ENCODE results near the gene SASH1.

The SASH1 gene

DNA sequence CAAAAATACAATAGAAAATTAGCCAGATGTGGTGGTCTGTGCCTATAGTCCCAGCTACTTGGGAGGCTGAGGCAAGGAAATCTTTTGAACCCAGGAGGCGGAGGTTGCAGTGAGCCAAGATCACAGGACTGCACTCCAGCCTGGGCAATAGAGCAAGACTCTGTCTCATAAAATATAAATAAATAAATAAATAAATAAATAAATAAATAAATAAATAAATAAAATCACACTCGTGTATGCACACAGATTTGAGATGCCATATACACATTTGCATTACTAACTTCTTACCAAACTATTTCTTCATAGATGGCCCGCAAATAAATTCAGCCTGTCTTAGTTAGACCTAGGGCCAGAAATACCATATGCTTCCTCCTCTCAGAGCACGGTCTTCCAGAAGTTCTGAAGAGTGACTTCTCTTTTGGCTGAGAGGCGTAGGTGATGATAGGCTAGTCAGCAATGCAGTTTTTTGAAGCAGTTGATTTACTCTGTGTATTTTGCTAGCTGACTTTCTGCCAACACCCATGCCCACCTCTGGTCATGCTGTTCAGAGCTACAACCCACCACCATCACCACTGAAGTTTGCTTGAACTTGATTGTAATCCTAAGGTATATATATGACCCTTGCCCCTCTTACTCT lies 150.1 kb downstream of the SASH1 start (continued):
- TF ChIP-seq, protein P1, sequence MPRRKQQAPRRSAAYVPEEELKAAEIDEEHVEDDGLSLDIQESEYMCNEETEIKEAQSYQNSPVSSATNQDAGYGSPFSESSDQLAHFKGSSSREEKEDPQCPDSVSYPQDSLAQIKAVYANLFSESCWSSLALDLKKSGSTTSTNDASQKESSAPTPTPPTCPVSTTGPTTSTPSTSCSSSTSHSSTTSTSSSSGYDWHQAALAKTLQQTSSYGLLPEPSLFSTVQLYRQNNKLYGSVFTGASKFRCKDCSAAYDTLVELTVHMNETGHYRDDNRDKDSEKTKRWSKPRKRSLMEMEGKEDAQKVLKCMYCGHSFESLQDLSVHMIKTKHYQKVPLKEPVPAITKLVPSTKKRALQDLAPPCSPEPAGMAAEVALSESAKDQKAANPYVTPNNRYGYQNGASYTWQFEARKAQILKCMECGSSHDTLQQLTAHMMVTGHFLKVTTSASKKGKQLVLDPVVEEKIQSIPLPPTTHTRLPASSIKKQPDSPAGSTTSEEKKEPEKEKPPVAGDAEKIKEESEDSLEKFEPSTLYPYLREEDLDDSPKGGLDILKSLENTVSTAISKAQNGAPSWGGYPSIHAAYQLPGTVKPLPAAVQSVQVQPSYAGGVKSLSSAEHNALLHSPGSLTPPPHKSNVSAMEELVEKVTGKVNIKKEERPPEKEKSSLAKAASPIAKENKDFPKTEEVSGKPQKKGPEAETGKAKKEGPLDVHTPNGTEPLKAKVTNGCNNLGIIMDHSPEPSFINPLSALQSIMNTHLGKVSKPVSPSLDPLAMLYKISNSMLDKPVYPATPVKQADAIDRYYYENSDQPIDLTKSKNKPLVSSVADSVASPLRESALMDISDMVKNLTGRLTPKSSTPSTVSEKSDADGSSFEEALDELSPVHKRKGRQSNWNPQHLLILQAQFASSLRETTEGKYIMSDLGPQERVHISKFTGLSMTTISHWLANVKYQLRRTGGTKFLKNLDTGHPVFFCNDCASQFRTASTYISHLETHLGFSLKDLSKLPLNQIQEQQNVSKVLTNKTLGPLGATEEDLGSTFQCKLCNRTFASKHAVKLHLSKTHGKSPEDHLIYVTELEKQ (tag by site-specific recombination; IDR thresholded peaks at IDR 0.05; ENCODE audit: borderline replicate concordance) = peak; percentile 25; the same call in 1 of the 2 replicates
- TF ChIP-seq ZNF404 (tag by site-specific recombination; IDR thresholded peaks at IDR 0.05) (peak; percentile 88; the same call in 1 of the 2 replicates), ZNF391 (tag by site-specific recombination; IDR thresholded peaks at IDR 0.05; ENCODE audit: borderline replicate concordance, low read depth) (no peak), ZNF585B (tag by site-specific recombination; IDR thresholded peaks at IDR 0.05) (no peak), YY1 (tag by site-specific recombination; IDR thresholded peaks at IDR 0.05) (no peak), ZNF433 (tag by site-specific recombination; IDR thresholded peaks at IDR 0.05; ENCODE audit: low read depth) (peak; percentile 50; the same call in 1 of the 2 replicates), RBAK (tag by site-specific recombination; IDR thresholded peaks at IDR 0.05) (peak; percentile 63; the same call in 1 of the 2 replicates), ZNF292 (tag by site-specific recombination; IDR thresholded peaks at IDR 0.05; ENCODE audit: borderline replicate concordance, low read depth) (peak; percentile 73; the same call in 1 of the 2 replicates), CTCF (tag by site-specific recombination; IDR thresholded peaks at IDR 0.05) (no peak), ZBTB20 (tag by site-specific recombination; IDR thresholded peaks at IDR 0.05) (no peak), GLI2 (tag by site-specific recombination; IDR thresholded peaks at IDR 0.05; ENCODE audit: borderline replicate concordance, low read depth) (peak; percentile 34; the same call in 1 of the 2 replicates), ZNF354C (tag by site-specific recombination; IDR thresholded peaks at IDR 0.05; ENCODE audit: borderline replicate concordance, low read depth) (0 out of 2 replicates have a peak, but pooled peaks have one; percentile 49), ZNF426 (tag by site-specific recombination; IDR thresholded peaks at IDR 0.05) (peak; percentile 84), ZNF394 (tag by site-specific recombination; IDR thresholded peaks at IDR 0.05; ENCODE audit: borderline replicate concordance) (peak; percentile 94), ZNF560 (tag by site-specific recombination; IDR thresholded peaks at IDR 0.05; ENCODE audit: borderline replicate concordance) (peak; percentile 75; the same call in 1 of the 2 replicates), ZNF510 (tag by site-specific recombination; IDR thresholded peaks at IDR 0.05; ENCODE audit: insufficient replicate concordance) (peak; percentile 42), ZBTB21 (tag by site-specific recombination; IDR thresholded peaks at IDR 0.05) (peak; percentile 39; the same call in 1 of the 2 replicates), ZXDB (tag by site-specific recombination; IDR thresholded peaks at IDR 0.05) (0 out of 2 replicates have a peak, but pooled peaks have one; percentile 46), ZNF175 (tag by site-specific recombination; IDR thresholded peaks at IDR 0.05) (no peak), ZNF155 (tag by site-specific recombination; IDR thresholded peaks at IDR 0.05) (no peak)
- TF ChIP-seq, protein P2, sequence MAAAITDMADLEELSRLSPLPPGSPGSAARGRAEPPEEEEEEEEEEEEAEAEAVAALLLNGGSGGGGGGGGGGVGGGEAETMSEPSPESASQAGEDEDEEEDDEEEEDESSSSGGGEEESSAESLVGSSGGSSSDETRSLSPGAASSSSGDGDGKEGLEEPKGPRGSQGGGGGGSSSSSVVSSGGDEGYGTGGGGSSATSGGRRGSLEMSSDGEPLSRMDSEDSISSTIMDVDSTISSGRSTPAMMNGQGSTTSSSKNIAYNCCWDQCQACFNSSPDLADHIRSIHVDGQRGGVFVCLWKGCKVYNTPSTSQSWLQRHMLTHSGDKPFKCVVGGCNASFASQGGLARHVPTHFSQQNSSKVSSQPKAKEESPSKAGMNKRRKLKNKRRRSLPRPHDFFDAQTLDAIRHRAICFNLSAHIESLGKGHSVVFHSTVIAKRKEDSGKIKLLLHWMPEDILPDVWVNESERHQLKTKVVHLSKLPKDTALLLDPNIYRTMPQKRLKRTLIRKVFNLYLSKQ (tag by site-specific recombination; IDR thresholded peaks at IDR 0.05; ENCODE audit: borderline replicate concordance) = peak; percentile 87; the same call in 1 of the 2 replicates
- TF ChIP-seq, protein P3, sequence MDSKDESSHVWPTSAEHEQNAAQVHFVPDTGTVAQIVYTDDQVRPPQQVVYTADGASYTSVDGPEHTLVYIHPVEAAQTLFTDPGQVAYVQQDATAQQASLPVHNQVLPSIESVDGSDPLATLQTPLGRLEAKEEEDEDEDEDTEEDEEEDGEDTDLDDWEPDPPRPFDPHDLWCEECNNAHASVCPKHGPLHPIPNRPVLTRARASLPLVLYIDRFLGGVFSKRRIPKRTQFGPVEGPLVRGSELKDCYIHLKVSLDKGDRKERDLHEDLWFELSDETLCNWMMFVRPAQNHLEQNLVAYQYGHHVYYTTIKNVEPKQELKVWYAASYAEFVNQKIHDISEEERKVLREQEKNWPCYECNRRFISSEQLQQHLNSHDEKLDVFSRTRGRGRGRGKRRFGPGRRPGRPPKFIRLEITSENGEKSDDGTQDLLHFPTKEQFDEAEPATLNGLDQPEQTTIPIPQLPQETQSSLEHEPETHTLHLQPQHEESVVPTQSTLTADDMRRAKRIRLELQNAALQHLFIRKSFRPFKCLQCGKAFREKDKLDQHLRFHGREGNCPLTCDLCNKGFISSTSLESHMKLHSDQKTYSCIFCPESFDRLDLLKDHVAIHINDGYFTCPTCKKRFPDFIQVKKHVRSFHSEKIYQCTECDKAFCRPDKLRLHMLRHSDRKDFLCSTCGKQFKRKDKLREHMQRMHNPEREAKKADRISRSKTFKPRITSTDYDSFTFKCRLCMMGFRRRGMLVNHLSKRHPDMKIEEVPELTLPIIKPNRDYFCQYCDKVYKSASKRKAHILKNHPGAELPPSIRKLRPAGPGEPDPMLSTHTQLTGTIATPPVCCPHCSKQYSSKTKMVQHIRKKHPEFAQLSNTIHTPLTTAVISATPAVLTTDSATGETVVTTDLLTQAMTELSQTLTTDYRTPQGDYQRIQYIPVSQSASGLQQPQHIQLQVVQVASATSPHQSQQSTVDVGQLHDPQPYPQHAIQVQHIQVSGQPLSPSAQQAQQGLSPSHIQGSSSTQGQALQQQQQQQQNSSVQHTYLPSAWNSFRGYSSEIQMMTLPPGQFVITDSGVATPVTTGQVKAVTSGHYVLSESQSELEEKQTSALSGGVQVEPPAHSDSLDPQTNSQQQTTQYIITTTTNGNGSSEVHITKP (tag by site-specific recombination; IDR thresholded peaks at IDR 0.05) = no peak
- TF ChIP-seq, protein P4, sequence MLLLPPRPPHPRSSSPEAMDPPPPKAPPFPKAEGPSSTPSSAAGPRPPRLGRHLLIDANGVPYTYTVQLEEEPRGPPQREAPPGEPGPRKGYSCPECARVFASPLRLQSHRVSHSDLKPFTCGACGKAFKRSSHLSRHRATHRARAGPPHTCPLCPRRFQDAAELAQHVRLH (tag by site-specific recombination; IDR thresholded peaks at IDR 0.05) = no peak

All from HEK293 (cell line).